WI38 (cell line): ENCODE results near the gene P3H1.
A peak's percentile ranks its signal among the peaks of the same experiment; 100 is the strongest.

ENCODE experiments used
- H3K4me3 ChIP-seq: 2 replicates; pipeline ENCODE4 v1.5.1; 2011; ENCODE audit warnings: low read depth, mild to moderate bottlenecking, control low read depth, low read length
- TF ChIP-seq, protein P1 (sequence below): IDR thresholded peaks from 2 replicates; pipeline ENCODE4 v1.5.1; 2012; ENCODE audit warnings: low read depth, mild to moderate bottlenecking, control low read depth, low read length

The P3H1 gene

DNA sequence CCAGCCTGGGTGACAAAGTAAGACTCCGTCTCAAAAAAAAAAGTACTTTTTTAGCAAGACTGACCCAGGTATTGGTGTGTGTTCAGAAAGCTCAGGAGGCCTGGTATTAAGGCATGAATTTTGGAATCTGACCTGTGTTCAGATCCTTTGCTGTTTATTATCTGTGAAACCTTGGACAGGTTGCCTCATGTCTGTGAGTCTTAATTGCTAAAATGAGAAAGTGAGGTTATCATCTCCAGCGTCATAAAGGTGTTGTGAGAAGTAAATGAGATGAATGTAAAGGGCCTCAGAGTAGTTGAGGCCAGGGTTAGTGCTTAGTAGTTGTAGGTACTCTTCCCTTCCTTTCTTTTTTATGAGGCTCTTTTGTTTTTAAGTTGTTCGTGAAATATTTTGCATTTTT, 3.0 kb upstream of the P3H1 start:
- TF ChIP-seq, protein P1, sequence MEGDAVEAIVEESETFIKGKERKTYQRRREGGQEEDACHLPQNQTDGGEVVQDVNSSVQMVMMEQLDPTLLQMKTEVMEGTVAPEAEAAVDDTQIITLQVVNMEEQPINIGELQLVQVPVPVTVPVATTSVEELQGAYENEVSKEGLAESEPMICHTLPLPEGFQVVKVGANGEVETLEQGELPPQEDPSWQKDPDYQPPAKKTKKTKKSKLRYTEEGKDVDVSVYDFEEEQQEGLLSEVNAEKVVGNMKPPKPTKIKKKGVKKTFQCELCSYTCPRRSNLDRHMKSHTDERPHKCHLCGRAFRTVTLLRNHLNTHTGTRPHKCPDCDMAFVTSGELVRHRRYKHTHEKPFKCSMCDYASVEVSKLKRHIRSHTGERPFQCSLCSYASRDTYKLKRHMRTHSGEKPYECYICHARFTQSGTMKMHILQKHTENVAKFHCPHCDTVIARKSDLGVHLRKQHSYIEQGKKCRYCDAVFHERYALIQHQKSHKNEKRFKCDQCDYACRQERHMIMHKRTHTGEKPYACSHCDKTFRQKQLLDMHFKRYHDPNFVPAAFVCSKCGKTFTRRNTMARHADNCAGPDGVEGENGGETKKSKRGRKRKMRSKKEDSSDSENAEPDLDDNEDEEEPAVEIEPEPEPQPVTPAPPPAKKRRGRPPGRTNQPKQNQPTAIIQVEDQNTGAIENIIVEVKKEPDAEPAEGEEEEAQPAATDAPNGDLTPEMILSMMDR: no peak
- no peak overlapping the region for H3K4me3 ChIP-seq

DNA sequence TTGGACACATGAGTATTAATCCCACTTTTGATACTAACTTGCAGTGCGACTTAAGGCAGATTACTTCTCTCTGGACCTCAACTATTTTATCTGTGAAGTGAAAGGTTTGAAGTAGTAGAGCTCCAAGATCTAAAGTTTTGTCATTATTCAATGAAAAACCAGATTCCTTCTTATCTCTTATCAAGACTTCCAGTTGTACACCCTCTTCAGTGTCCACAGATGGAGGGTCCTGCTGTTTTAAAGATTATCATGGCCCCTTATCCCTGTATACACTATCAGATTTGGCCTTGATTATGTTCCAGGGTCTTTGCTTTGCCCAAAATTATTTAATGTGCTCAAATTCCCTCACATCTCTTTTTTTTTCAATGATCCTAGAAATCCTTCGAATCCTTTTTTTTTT, 1.3 kb upstream of the P3H1 start:
- H3K4me3 ChIP-seq: peak overlapping the region; percentile 79

DNA sequence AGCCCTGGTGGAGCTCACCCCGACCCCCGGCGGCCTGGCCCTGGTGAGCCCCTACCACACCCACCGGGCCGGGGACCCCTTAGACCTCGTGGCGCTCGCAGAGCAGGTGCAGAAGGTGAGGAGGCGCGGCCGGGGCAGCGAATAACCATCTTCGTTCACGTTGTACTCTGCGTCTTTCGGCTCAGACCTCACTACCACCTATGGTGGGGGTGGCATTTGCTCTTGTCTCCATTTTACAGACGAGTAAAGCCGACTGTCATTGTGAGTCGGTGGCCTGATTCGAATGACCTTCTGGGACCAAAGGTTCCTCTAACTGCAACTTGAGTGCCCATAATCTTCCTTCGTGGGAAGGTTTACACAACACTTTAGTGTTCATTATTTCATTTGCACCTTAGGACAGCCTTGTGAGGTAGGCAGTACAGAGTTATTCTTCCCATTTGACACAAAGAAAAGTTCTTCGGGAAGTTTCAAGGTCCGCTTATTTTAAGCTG, 727 bp upstream of the P3H1 start:
- TF ChIP-seq, protein P1: no peak
- H3K4me3 ChIP-seq: peak overlapping the region; percentile 79

More for the DNA sequence above, 1.3 kb upstream of the P3H1 start:
- TF ChIP-seq, protein P1: no peak

DNA sequence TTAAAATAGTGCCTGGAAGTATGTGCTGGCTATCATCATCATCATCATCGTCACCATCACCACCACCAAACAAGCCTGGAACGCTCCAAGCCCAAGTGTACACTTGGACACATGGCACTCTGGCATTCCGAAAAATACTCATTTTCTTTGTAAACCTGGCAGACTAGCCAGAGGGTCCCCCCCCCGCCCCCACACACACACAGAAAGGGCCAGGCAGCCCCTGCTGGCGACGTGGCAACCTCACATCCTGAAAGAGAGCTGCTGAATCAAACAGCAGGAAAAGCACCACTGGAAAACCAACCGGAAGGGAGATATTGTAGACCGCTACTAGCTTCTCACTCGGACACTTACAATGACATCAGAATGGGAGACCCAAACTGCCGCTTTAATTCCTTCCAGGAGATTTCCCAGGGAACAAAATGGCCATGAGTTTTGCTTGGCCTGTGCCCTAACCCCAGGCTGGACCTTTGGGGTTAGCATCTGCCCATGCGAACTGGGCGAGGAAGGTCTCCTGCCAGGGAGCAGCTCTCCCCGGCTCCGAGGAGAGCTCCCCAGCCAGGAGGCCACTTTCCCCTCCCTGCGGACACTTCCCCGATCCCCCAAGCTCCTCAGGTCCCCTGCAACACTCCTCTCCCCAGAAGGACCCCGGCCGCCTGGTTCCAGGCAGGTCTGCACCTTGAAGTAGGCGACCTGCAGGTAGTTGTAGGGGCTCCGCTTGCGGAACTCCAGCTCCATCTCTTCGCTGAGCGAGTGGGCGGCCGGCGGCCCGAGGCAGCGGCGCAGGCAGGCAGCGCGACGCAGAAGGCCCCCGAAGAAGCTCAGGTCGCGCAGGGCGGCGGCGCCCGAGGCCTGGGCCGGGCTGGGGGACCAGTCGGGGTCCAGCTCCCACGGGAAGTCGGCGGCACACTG, 742 bp downstream of the P3H1 start:
- TF ChIP-seq, protein P1: peak; percentile 63
- peak overlapping the region; percentile 79 for H3K4me3 ChIP-seq

DNA sequence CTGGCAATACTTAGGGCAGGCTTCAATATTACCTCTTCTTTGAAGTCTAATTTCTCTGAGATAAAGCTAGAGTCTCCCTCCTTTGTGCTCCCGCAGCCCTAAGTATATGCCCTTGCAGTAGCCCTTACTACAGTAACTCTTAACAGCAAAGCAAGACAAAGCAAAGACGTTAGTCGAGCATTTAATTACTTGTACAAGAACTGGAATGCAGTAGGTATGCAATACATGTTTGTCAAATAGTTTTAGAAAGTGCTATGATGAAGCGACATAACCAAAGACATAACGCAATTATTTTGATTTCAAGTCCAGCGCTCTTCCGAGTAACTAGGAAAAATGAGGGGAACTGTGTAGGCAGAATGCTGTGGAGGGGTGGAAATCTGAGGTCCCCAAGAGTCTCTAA, 1.6 kb downstream of the P3H1 start:
- peak overlapping the region; percentile 79 for H3K4me3 ChIP-seq
- TF ChIP-seq, protein P1: no peak

DNA sequence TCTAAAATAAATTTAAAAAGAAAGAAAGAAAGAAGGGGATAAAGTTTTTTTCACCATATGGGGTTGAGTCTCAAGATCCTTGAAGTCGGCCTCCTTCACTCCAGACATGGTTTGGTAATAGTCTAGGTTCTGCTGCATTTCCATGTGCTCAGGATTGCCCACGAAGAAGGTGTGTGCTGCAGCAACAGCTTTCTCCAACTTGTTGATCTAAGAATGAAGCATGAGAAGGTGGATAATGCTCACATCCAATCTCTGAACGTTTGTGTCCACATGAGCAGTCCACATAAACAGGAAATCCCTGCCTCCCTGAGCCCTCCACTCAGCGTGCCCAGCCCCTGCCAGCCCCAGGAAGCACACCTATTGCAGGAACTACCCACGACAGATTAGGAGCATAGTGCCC, 4.6 kb downstream of the P3H1 start:
- H3K4me3 ChIP-seq: no peak overlapping the region
- TF ChIP-seq, protein P1: no peak

DNA sequence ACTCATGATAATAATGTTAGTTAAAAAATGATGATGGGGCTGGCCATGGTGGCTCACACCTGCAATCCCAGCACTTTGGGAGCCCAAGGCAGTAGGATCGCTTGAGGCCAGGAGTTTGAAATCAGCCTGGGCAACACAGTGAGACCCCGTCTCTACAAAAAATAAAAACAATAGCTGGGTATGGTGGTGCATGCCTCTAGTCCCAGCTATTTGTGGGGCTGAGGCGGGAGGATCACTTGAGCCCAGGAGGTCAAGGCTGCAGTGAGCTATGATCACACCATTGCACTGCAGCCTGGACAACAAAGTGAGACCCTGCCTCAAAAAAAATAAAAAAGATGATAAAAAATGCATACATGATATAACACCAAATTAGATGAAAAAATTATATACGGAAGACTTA, 5.3 kb downstream of the P3H1 start:
- TF ChIP-seq, protein P1: no peak
- no peak overlapping the region for H3K4me3 ChIP-seq
